Mesangial cell (primary cell): Measurements from ENCODE around the gene EIF3C. TPM values are rescaled to one million over a fixed set of nuclear protein-coding genes. Genes with fewer than 3 reads are reported as not detected.

Source experiments
- total RNA-seq: library from RNA; depleted of rRNA; stranded (reverse); fragments of >200 nt; gene quantifications from 2 replicates; pipeline ENCODE4 v1.2.3, GENCODE V29; 2015

The EIF3C gene, protein sequence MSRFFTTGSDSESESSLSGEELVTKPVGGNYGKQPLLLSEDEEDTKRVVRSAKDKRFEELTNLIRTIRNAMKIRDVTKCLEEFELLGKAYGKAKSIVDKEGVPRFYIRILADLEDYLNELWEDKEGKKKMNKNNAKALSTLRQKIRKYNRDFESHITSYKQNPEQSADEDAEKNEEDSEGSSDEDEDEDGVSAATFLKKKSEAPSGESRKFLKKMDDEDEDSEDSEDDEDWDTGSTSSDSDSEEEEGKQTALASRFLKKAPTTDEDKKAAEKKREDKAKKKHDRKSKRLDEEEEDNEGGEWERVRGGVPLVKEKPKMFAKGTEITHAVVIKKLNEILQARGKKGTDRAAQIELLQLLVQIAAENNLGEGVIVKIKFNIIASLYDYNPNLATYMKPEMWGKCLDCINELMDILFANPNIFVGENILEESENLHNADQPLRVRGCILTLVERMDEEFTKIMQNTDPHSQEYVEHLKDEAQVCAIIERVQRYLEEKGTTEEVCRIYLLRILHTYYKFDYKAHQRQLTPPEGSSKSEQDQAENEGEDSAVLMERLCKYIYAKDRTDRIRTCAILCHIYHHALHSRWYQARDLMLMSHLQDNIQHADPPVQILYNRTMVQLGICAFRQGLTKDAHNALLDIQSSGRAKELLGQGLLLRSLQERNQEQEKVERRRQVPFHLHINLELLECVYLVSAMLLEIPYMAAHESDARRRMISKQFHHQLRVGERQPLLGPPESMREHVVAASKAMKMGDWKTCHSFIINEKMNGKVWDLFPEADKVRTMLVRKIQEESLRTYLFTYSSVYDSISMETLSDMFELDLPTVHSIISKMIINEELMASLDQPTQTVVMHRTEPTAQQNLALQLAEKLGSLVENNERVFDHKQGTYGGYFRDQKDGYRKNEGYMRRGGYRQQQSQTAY
- 458 and 538 TPM in 2 replicates for total RNA-seq

DNA sequence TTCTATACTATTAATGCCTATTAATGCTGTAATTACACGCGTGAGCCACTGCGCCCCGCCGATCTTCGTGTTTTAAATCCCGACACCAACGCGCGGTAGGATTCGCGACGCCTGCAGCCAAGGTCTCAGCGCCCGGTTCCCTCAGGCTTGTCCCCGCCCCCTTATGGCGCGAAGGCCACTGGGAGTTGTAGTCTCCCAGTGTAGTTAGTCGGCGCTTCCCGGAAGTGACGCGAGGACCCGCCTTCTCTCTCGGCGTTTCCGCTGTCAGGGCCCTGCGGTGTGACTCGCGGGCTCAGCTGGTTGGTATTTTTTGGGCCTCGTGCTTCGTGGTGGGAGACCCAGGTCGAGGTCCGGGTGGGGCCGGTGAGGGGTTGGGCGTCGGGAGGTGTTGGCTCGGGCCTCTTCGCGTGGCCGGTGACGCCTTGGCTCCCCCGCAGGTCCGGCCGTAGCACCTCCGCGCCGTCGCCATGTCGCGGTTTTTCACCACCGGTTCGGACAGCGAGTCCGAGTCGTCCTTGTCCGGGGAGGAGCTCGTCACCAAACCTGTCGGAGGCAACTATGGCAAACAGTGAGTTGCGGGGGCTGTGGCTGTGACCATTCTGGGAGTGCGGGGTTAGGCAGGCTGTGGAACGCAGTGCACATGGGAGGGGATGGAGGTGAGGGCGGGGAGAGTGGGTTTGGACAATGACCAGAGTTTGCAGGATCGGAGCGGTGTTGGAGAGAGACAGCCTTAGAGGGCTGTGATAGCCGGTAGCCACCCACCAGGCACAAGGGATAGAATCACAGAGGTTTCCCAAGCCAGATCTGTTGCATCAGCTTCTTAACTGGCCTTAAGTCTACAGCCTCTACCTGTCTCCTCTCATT is at the start of gene EIF3C:
Gene EIF3C, plus strand, starts transcription at position 245 of the 864 bp plus-strand sequence. Its CDS starts 223 bp downstream, at position 468.

DNA sequence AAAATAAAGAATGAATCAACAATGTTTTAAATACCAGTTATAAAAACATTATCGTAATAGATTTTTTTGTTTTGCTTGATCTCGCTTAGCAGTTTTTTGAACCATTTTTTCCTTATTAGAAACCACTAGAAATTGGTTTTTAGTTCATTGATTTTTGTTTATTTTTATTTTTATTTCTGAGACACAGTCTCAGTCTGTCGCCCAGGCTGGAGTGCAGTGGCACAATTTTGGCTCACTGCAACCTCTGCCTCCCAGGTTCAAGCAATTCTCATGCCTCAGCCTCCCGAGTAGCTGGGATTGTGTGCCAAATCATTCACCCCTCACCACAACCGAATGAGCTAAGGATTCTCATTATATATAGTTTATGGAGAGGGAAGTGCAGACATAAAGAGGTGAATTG is 40.2 kb downstream of the EIF3C start, which contains the start of gene NPIPB9:
Gene NPIPB9, plus strand, starts transcription at position 301 of the 400 bp plus-strand sequence.

Other genes with a start within 250 kb of the EIF3C start
- gene NPIPB7, start 239.1 kb upstream of the EIF3C start, total RNA-seq = not detected in 2 replicates
- gene CLN3, start 219.4 kb upstream of the EIF3C start, total RNA-seq = 21.7 and 31.2 TPM in 2 replicates
- not detected in 2 replicates for gene APOBR, start 216.8 kb upstream of the EIF3C start, total RNA-seq
- not detected in 2 replicates for gene IL27, start 204.6 kb upstream of the EIF3C start, total RNA-seq
- gene NUPR1, start 172.5 kb upstream of the EIF3C start, total RNA-seq = 0.16 and 9.0 TPM in 2 replicates
- 11.9 and 19.0 TPM in 2 replicates for gene SGF29, start 157.5 kb upstream of the EIF3C start, total RNA-seq
- gene SULT1A2, start 114.4 kb upstream of the EIF3C start, total RNA-seq = 0.25 TPM in 1 of 2 replicates, not detected in the other
- gene SULT1A1, start 101.4 kb upstream of the EIF3C start, total RNA-seq = 0.98 and 17.0 TPM in 2 replicates
- gene NPIPB8, start 73.4 kb upstream of the EIF3C start, total RNA-seq = not detected in 2 replicates
- 0.38 TPM in 1 of 2 replicates, not detected in the other for gene NPIPB9, start 40.3 kb downstream of the EIF3C start, total RNA-seq
- gene ATXN2L, start 111.5 kb downstream of the EIF3C start, total RNA-seq = 119 and 120 TPM in 2 replicates
- 198 and 222 TPM in 2 replicates for gene TUFM, start 134.9 kb downstream of the EIF3C start, total RNA-seq
- gene SH2B1, start 152.4 kb downstream of the EIF3C start, total RNA-seq = 20.2 and 44.5 TPM in 2 replicates
- gene ATP2A1, start 167.0 kb downstream of the EIF3C start, total RNA-seq = 0.16 and 0.89 TPM in 2 replicates
- 20.0 and 41.2 TPM in 2 replicates for gene RABEP2, start 213.8 kb downstream of the EIF3C start, total RNA-seq
- 0.16 and 0.25 TPM in 2 replicates for gene CD19, start 220.5 kb downstream of the EIF3C start, total RNA-seq
- gene NFATC2IP, start 239.5 kb downstream of the EIF3C start, total RNA-seq = 17.2 and 26.7 TPM in 2 replicates